HG02970 (cell line): ENCODE results near the gene GUCY1A2.

Experiments used
- ATAC-seq: cut with Tn5 transposase; IDR thresholded peaks from one replicate; pipeline ENCODE4 v1.9.1; 2021; ENCODE audit warnings: mild to moderate bottlenecking, moderate library complexity, moderate number of reproducible peaks; ENCODE audit not compliant: unreplicated experiment, low FRiP score

The GUCY1A2 gene

GRCh38 chr11:106761745-106762144, 256.5 kb downstream of the GUCY1A2 start:
- no peak for ATAC-seq

GRCh38 chr11:106761240-106761639, 257.0 kb downstream of the GUCY1A2 start:
- no peak for ATAC-seq

- ATAC-seq, result no peak
These were observed 270.2 kb downstream of the GUCY1A2 start for GRCh38 chr11:106748059-106748458.

GRCh38 chr11:106745941-106746340, 272.3 kb downstream of the GUCY1A2 start:
- no peak for ATAC-seq

GRCh38 chr11:106733635-106734034, 284.6 kb downstream of the GUCY1A2 start:
- ATAC-seq, result no peak

GRCh38 chr11:106728859-106729258, 289.4 kb downstream of the GUCY1A2 start:
- no peak for ATAC-seq

GRCh38 chr11:106728379-106728778, 289.9 kb downstream of the GUCY1A2 start:
- no peak for ATAC-seq

GRCh38 chr11:106727256-106727655, 291.0 kb downstream of the GUCY1A2 start:
- no peak for ATAC-seq

GRCh38 chr11:106724293-106724892, 293.9 kb downstream of the GUCY1A2 start:
- ATAC-seq, result no peak

GRCh38 chr11:106723071-106723470, 295.2 kb downstream of the GUCY1A2 start:
- no peak for ATAC-seq

GRCh38 chr11:106717222-106717621, 301.1 kb downstream of the GUCY1A2 start:
- ATAC-seq, result no peak

GRCh38 chr11:106714199-106714598, 304.1 kb downstream of the GUCY1A2 start:
- no peak for ATAC-seq

GRCh38 chr11:106708348-106708747, 309.9 kb downstream of the GUCY1A2 start:
- no peak for ATAC-seq

- no peak for ATAC-seq
These were observed 311.9 kb downstream of the GUCY1A2 start for GRCh38 chr11:106706355-106706754.

GRCh38 chr11:106702805-106703204, 315.5 kb downstream of the GUCY1A2 start:
- ATAC-seq, result no peak

- no peak for ATAC-seq
These were observed 321.2 kb downstream of the GUCY1A2 start for GRCh38 chr11:106697058-106697457.

- ATAC-seq, result no peak
These were observed 322.8 kb downstream of the GUCY1A2 start for GRCh38 chr11:106695506-106695905.

GRCh38 chr11:106694501-106694900, 323.8 kb downstream of the GUCY1A2 start:
- no peak for ATAC-seq

GRCh38 chr11:106691807-106692365, 326.4 kb downstream of the GUCY1A2 start:
- no peak for ATAC-seq

GRCh38 chr11:106690923-106691322, 327.4 kb downstream of the GUCY1A2 start:
- ATAC-seq, result no peak

GRCh38 chr11:106684944-106685343, 333.3 kb downstream of the GUCY1A2 start:
- ATAC-seq, result no peak

GRCh38 chr11:106683435-106683834, 334.8 kb downstream of the GUCY1A2 start:
- no peak for ATAC-seq
